ENCODE results near the gene ANKS4B. TPM values are rescaled to one million over a fixed set of nuclear protein-coding genes. Genes with fewer than 3 reads are reported as not detected.
"Not testable (repeated sequence)": the region's sequence is repeated elsewhere in the genome, so short reads cannot be mapped to it uniquely, and the experiment has no call there.

The ANKS4B gene
- polyA plus RNA-seq, 1 donor (not counting 4 experiments of a cell fraction or from before 2014, with no cell fraction given) = not detected

- no peak for FAIRE-seq
- no peaks in the 10 kb centered on the region for H3K9me3 ChIP-seq (ENCODE audit: control insufficient read depth, low read depth, low read length)
- no peaks in the 10 kb centered on the region for H3K4me1 ChIP-seq (ENCODE audit: control insufficient read depth, extremely low read depth, insufficient read depth, low read length)
- dilution Hi-C loops (cut with MboI; ENCODE audit: extremely low pct_ligation_motif_present, low sequenced_read_pairs) = no loop called here
- H3K79me2 ChIP-seq (ENCODE audit: control insufficient read depth, insufficient read depth, low read length) = no peaks in the 10 kb centered on the region
- no peak overlapping the region for H2AFZ ChIP-seq (ENCODE audit: control insufficient read depth, low read length)
- TF ChIP-seq EZH2 (IDR thresholded peaks at IDR 0.05; ENCODE audit: low read length) = no peak
- TF ChIP-seq, protein P1, sequence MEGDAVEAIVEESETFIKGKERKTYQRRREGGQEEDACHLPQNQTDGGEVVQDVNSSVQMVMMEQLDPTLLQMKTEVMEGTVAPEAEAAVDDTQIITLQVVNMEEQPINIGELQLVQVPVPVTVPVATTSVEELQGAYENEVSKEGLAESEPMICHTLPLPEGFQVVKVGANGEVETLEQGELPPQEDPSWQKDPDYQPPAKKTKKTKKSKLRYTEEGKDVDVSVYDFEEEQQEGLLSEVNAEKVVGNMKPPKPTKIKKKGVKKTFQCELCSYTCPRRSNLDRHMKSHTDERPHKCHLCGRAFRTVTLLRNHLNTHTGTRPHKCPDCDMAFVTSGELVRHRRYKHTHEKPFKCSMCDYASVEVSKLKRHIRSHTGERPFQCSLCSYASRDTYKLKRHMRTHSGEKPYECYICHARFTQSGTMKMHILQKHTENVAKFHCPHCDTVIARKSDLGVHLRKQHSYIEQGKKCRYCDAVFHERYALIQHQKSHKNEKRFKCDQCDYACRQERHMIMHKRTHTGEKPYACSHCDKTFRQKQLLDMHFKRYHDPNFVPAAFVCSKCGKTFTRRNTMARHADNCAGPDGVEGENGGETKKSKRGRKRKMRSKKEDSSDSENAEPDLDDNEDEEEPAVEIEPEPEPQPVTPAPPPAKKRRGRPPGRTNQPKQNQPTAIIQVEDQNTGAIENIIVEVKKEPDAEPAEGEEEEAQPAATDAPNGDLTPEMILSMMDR (optimal IDR thresholded peaks at IDR 0.05 in 1 of 3, IDR thresholded peaks at IDR 0.05 in 1 of 3, conservative IDR thresholded peaks at IDR 0.05 in 1 of 3; ENCODE audit: extremely low read depth in 1 of 3, insufficient read depth in 2 of 3, low read length in 3 of 3) = no peak
- H3K27me3 ChIP-seq (ENCODE audit: control insufficient read depth, extremely low read depth, insufficient read depth, low read length) = peaks cover 18% of the 10 kb centered on the region
- H3K4me3 ChIP-seq (ENCODE audit: control insufficient read depth in 2 of 3, extremely low read depth in 1 of 3, insufficient read depth in 2 of 3, low read depth in 1 of 3, low read length in 3 of 3) = peak overlapping the region in 1 of 3 experiments; percentile 50
- no peaks in the 10 kb centered on the region for H3K9me1 ChIP-seq (ENCODE audit: control insufficient read depth, extremely low read depth, insufficient read depth, low read length)
- H3K27ac ChIP-seq (ENCODE audit: control insufficient read depth, insufficient read depth, low read length) = no peak overlapping the region
- H3K9ac ChIP-seq (ENCODE audit: control insufficient read depth, extremely low read depth, insufficient read depth, low read length) = no peak overlapping the region
- DNase-seq (ENCODE audit: low read depth, low spot score) = no peak
- H4K20me1 ChIP-seq (ENCODE audit: control insufficient read depth, extremely low read depth, insufficient read depth, low read length) = no peaks in the 10 kb centered on the region
- H3K36me3 ChIP-seq (ENCODE audit: control insufficient read depth in 2 of 2, extremely low read depth in 1 of 2, insufficient read depth in 2 of 2, low read length in 2 of 2) = no peaks in the 10 kb centered on the region
- H3K4me2 ChIP-seq (ENCODE audit: control insufficient read depth, extremely low read depth, insufficient read depth, low read depth, low read length) = peak overlapping the region; percentile 80
These were observed 50.9 kb downstream of the ANKS4B start for GRCh38 chr16:21284414-21284813.

DNA sequence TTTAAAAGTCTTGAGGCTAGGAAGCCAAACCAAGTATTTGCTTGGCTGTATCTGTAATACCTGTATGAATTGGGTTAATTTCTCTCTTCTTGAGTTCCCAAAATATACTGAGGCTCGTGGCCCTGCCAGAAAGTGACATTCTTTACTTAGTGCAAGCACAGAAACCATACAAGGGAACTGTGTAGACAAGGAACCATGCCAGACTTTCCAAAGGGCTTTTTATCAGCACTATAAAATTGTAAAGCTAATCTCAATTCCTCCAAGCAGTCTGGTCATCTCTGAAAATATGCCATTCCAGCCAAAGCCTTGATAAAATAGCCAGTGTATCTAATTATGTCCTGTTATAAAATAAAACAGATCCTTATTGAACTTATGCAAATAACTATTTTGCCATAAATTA is 51.8 kb downstream of the ANKS4B start:
- Histone ChIP-seq H4K20me1 (ENCODE audit: control insufficient read depth, extremely low read depth, insufficient read depth, low read length) (no peaks in the 10 kb centered on the region), H3K27ac (ENCODE audit: control insufficient read depth, insufficient read depth, low read length) (no peak overlapping the region), H3K79me2 (ENCODE audit: control insufficient read depth, insufficient read depth, low read length) (no peaks in the 10 kb centered on the region), H3K9me1 (ENCODE audit: control insufficient read depth, extremely low read depth, insufficient read depth, low read length) (no peaks in the 10 kb centered on the region), H2AFZ (ENCODE audit: control insufficient read depth, low read length) (no peak overlapping the region), H3K9me3 (ENCODE audit: control insufficient read depth, low read depth, low read length) (no peaks in the 10 kb centered on the region), H3K4me1 (ENCODE audit: control insufficient read depth, extremely low read depth, insufficient read depth, low read length) (no peaks in the 10 kb centered on the region), H3K9ac (ENCODE audit: control insufficient read depth, extremely low read depth, insufficient read depth, low read length) (no peak overlapping the region), H3K36me3 (ENCODE audit: control insufficient read depth in 2 of 2, extremely low read depth in 1 of 2, insufficient read depth in 2 of 2, low read length in 2 of 2) (peaks cover 0 to 3% of the 10 kb centered on the region in 2 experiments), H3K4me3 (ENCODE audit: control insufficient read depth in 2 of 3, extremely low read depth in 1 of 3, insufficient read depth in 2 of 3, low read depth in 1 of 3, low read length in 3 of 3) (no peak overlapping the region), H3K27me3 (ENCODE audit: control insufficient read depth, extremely low read depth, insufficient read depth, low read length) (peaks cover 16% of the 10 kb centered on the region), H3K4me2 (ENCODE audit: control insufficient read depth, extremely low read depth, insufficient read depth, low read depth, low read length) (no peak overlapping the region)
- TF ChIP-seq, protein P1 (optimal IDR thresholded peaks at IDR 0.05 in 1 of 3, IDR thresholded peaks at IDR 0.05 in 1 of 3, conservative IDR thresholded peaks at IDR 0.05 in 1 of 3; ENCODE audit: extremely low read depth in 1 of 3, insufficient read depth in 2 of 3, low read length in 3 of 3) = no peak
- TF ChIP-seq EZH2 (IDR thresholded peaks at IDR 0.05; ENCODE audit: low read length) = no peak
- FAIRE-seq = no peak
- no peak for DNase-seq (ENCODE audit: low read depth, low spot score)
- dilution Hi-C loops (cut with MboI; ENCODE audit: extremely low pct_ligation_motif_present, low sequenced_read_pairs) = no loop called here

DNA sequence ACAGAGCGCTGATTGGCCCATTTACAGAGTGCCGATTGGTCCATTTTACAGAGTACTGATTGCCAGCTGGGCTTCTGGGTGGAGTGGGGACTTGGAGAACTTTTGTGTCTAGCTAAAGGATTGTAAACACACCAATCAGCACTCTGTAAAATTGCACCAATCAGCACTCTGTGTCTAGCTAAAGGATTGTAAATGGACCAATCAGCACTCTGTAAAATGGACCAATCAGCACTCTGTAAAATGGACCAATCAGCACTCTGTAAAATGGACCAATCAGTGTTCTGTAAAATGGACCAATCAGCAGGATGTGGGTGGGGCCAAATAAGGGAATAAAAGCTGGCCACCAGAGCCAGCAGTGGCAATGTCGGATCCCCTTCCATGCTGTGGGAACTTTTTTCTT is 56.3 kb downstream of the ANKS4B start:
- DNase-seq (ENCODE audit: low read depth, low spot score); H4K20me1 ChIP-seq (ENCODE audit: control insufficient read depth, extremely low read depth, insufficient read depth, low read length); H3K9me3 ChIP-seq (ENCODE audit: control insufficient read depth, low read depth, low read length); H2AFZ ChIP-seq (ENCODE audit: control insufficient read depth, low read length); H3K4me2 ChIP-seq (ENCODE audit: control insufficient read depth, extremely low read depth, insufficient read depth, low read depth, low read length); dilution Hi-C loops (cut with MboI; ENCODE audit: extremely low pct_ligation_motif_present, low sequenced_read_pairs); H3K9me1 ChIP-seq (ENCODE audit: control insufficient read depth, extremely low read depth, insufficient read depth, low read length); H3K4me1 ChIP-seq (ENCODE audit: control insufficient read depth, extremely low read depth, insufficient read depth, low read length); H3K27ac ChIP-seq (ENCODE audit: control insufficient read depth, insufficient read depth, low read length); H3K9ac ChIP-seq (ENCODE audit: control insufficient read depth, extremely low read depth, insufficient read depth, low read length); H3K79me2 ChIP-seq (ENCODE audit: control insufficient read depth, insufficient read depth, low read length); FAIRE-seq; H3K4me3 ChIP-seq (ENCODE audit: control insufficient read depth in 2 of 3, extremely low read depth in 1 of 3, insufficient read depth in 2 of 3, low read depth in 1 of 3, low read length in 3 of 3); H3K36me3 ChIP-seq (ENCODE audit: control insufficient read depth in 2 of 2, extremely low read depth in 1 of 2, insufficient read depth in 2 of 2, low read length in 2 of 2); H3K27me3 ChIP-seq (ENCODE audit: control insufficient read depth, extremely low read depth, insufficient read depth, low read length): not testable (repeated sequence)

Measured in keratinocyte (primary cell).